Measurements from ENCODE around the gene LHPP. TPM values are rescaled to one million over a fixed set of nuclear protein-coding genes. Genes with fewer than 3 reads are reported as not detected.

LHPP gene
- total and polyA plus RNA-seq, 10 of the 15 experiments (the other 5 are each of a cell fraction or from before 2014, with no cell fraction given) = 0.79 to 9.8 (median 6.7) TPM

DNA sequence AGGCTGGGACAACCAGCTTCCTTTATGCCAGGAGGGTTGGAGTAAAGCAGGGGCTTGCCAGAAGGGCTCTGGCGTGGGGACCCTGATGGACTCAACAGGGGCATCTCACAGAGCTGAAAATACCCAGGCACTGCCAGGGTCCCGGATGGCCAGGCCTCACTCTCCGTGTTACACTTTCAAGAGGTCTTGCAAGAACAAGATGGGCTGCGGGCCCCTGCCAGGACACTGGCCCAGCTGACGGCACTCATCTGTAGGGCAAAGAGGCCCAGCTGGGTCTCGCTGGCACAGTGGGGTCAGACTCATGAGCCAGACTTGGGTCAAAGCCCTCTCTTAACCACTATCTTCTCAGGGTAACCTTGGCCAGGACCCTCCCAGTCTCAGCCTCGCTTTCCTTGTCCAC, 191.7 kb downstream of the LHPP start:
- no peak overlapping the region for H3K27ac ChIP-seq (ENCODE audit: control insufficient read depth, insufficient read depth)
- SMC1A ChIA-PET (ENCODE audit: uncharacterized antibody, unreplicated experiment) = interaction anchor here (0.5 to 1.3 kb wide), 3 partner anchors 35 to 127 kb away, joined by 3 to 7 read pairs (median 3); no protein-coding TSS in a partner anchor

More for the DNA sequence above, 191.7 kb downstream of the LHPP start:
- intact Hi-C loops (cut with micrococcal nuclease; ENCODE audit: unreplicated experiment) = no loop called here
- Histone ChIP-seq H4K20me1 (ENCODE audit: control insufficient read depth, insufficient read depth) (peaks cover 2% of the 10 kb centered on the region), H3K79me2 (ENCODE audit: control insufficient read depth, insufficient read depth, low read length) (peaks cover 2% of the 10 kb centered on the region; the same call in 1 of the 2 replicates), H2AFZ (ENCODE audit: control insufficient read depth, low read depth, low read length) (no peak overlapping the region), H3K27me3 (replicated peaks in 1 of 2; ENCODE audit: control insufficient read depth in 2 of 2, insufficient read depth in 2 of 2, low read length in 1 of 2) (no peaks in the 10 kb centered on the region), H3K9me3 (replicated peaks; ENCODE audit: control insufficient read depth, insufficient read depth, low read length) (no peaks in the 10 kb centered on the region), H3K4me1 (ENCODE audit: control insufficient read depth, insufficient read depth, low read length) (peaks cover 48% of the 10 kb centered on the region), H3K4me2 (ENCODE audit: control insufficient read depth, insufficient read depth) (no peak overlapping the region), H3K9ac (ENCODE audit: control insufficient read depth, insufficient read depth, low read length) (no peak overlapping the region), H3K36me3 (ENCODE audit: control insufficient read depth in 2 of 2, insufficient read depth in 2 of 2, low read length in 1 of 2) (peaks cover 5 to 6% of the 10 kb centered on the region in 2 experiments; a peak in 3 of 4 replicates), H3K4me3 (no peak overlapping the region)
- ChIA-PET POLR2A (interaction anchor here (0.5 kb wide), 1 partner anchor 79 kb away, joined by 4 read pairs; no protein-coding TSS in a partner anchor), CTCF (interaction anchor here (7.3 kb wide), 1 partner anchor 88 kb away, joined by 73 read pairs; no protein-coding TSS in a partner anchor), RAD21 (ENCODE audit: unreplicated experiment) (interaction anchor here (1.0 to 1.1 kb wide), 2 partner anchors 35 to 66 kb away, joined by 3 read pairs; no protein-coding TSS in a partner anchor)
- TF ChIP-seq ZSCAN29 (IDR thresholded peaks at IDR 0.05) (no peak), NR2F1 (conservative IDR thresholded peaks at IDR 0.05) (no peak), RFX5 (IDR thresholded peaks at IDR 0.05; ENCODE audit: low read depth, low read length) (no peak), MXI1 (IDR thresholded peaks at IDR 0.05; ENCODE audit: low read depth, low read length) (no peak), CHD2 (IDR thresholded peaks at IDR 0.05; ENCODE audit: borderline replicate concordance, low read depth, low read length) (no peak), MYB (IDR thresholded peaks at IDR 0.05; ENCODE audit: borderline replicate concordance, low read depth, low read length) (no peak), JUND (IDR thresholded peaks at IDR 0.05; ENCODE audit: low read depth, low read length) (no peak), IRF4 (IDR thresholded peaks at IDR 0.05; ENCODE audit: low read depth, low read length) (no peak), BCL11A (IDR thresholded peaks at IDR 0.05; ENCODE audit: low read depth, low read length) (no peak), ESRRA (IDR thresholded peaks at IDR 0.05; ENCODE audit: low read length) (no peak)
- TF ChIP-seq, protein P1, sequence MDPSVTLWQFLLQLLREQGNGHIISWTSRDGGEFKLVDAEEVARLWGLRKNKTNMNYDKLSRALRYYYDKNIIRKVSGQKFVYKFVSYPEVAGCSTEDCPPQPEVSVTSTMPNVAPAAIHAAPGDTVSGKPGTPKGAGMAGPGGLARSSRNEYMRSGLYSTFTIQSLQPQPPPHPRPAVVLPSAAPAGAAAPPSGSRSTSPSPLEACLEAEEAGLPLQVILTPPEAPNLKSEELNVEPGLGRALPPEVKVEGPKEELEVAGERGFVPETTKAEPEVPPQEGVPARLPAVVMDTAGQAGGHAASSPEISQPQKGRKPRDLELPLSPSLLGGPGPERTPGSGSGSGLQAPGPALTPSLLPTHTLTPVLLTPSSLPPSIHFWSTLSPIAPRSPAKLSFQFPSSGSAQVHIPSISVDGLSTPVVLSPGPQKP (IDR thresholded peaks at IDR 0.05; ENCODE audit: low read depth, low read length) = no peak
- TF ChIP-seq, protein P2, sequence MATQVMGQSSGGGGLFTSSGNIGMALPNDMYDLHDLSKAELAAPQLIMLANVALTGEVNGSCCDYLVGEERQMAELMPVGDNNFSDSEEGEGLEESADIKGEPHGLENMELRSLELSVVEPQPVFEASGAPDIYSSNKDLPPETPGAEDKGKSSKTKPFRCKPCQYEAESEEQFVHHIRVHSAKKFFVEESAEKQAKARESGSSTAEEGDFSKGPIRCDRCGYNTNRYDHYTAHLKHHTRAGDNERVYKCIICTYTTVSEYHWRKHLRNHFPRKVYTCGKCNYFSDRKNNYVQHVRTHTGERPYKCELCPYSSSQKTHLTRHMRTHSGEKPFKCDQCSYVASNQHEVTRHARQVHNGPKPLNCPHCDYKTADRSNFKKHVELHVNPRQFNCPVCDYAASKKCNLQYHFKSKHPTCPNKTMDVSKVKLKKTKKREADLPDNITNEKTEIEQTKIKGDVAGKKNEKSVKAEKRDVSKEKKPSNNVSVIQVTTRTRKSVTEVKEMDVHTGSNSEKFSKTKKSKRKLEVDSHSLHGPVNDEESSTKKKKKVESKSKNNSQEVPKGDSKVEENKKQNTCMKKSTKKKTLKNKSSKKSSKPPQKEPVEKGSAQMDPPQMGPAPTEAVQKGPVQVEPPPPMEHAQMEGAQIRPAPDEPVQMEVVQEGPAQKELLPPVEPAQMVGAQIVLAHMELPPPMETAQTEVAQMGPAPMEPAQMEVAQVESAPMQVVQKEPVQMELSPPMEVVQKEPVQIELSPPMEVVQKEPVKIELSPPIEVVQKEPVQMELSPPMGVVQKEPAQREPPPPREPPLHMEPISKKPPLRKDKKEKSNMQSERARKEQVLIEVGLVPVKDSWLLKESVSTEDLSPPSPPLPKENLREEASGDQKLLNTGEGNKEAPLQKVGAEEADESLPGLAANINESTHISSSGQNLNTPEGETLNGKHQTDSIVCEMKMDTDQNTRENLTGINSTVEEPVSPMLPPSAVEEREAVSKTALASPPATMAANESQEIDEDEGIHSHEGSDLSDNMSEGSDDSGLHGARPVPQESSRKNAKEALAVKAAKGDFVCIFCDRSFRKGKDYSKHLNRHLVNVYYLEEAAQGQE (IDR thresholded peaks at IDR 0.05; ENCODE audit: low read depth, low read length) = no peak
- TF ChIP-seq, protein P3, sequence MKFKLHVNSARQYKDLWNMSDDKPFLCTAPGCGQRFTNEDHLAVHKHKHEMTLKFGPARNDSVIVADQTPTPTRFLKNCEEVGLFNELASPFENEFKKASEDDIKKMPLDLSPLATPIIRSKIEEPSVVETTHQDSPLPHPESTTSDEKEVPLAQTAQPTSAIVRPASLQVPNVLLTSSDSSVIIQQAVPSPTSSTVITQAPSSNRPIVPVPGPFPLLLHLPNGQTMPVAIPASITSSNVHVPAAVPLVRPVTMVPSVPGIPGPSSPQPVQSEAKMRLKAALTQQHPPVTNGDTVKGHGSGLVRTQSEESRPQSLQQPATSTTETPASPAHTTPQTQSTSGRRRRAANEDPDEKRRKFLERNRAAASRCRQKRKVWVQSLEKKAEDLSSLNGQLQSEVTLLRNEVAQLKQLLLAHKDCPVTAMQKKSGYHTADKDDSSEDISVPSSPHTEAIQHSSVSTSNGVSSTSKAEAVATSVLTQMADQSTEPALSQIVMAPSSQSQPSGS (IDR thresholded peaks at IDR 0.05; ENCODE audit: low read length) = no peak
- TF ChIP-seq, protein P4, sequence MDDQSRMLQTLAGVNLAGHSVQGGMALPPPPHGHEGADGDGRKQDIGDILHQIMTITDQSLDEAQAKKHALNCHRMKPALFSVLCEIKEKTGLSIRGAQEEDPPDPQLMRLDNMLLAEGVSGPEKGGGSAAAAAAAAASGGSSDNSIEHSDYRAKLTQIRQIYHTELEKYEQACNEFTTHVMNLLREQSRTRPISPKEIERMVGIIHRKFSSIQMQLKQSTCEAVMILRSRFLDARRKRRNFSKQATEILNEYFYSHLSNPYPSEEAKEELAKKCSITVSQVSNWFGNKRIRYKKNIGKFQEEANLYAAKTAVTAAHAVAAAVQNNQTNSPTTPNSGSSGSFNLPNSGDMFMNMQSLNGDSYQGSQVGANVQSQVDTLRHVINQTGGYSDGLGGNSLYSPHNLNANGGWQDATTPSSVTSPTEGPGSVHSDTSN (IDR thresholded peaks at IDR 0.05; ENCODE audit: insufficient replicate concordance, low read depth, low read length) = no peak
- TF ChIP-seq, protein P5, sequence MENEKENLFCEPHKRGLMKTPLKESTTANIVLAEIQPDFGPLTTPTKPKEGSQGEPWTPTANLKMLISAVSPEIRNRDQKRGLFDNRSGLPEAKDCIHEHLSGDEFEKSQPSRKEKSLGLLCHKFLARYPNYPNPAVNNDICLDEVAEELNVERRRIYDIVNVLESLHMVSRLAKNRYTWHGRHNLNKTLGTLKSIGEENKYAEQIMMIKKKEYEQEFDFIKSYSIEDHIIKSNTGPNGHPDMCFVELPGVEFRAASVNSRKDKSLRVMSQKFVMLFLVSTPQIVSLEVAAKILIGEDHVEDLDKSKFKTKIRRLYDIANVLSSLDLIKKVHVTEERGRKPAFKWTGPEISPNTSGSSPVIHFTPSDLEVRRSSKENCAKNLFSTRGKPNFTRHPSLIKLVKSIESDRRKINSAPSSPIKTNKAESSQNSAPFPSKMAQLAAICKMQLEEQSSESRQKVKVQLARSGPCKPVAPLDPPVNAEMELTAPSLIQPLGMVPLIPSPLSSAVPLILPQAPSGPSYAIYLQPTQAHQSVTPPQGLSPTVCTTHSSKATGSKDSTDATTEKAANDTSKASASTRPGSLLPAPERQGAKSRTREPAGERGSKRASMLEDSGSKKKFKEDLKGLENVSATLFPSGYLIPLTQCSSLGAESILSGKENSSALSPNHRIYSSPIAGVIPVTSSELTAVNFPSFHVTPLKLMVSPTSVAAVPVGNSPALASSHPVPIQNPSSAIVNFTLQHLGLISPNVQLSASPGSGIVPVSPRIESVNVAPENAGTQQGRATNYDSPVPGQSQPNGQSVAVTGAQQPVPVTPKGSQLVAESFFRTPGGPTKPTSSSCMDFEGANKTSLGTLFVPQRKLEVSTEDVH (IDR thresholded peaks at IDR 0.05; ENCODE audit: low read depth, partially characterized antibody) = no peak
- ATAC-seq = no peak
- no peak for FAIRE-seq
- no peak for DNase-seq (ENCODE audit: low read depth, low spot score)
- no TSS peak for BruUV-seq (replicated peaks)
- WGBS (ENCODE audit: insufficient coverage, insufficient replicate concordance, low lambda C conversion rate, missing lambda C conversion rate) = 82% methylated on average over 7 of the region's 7 CpGs
- in situ Hi-C loops (cut with MboI) = no loop called here
